ENCODE measurements around the gene BRPF3.

Gene BRPF3

DNA sequence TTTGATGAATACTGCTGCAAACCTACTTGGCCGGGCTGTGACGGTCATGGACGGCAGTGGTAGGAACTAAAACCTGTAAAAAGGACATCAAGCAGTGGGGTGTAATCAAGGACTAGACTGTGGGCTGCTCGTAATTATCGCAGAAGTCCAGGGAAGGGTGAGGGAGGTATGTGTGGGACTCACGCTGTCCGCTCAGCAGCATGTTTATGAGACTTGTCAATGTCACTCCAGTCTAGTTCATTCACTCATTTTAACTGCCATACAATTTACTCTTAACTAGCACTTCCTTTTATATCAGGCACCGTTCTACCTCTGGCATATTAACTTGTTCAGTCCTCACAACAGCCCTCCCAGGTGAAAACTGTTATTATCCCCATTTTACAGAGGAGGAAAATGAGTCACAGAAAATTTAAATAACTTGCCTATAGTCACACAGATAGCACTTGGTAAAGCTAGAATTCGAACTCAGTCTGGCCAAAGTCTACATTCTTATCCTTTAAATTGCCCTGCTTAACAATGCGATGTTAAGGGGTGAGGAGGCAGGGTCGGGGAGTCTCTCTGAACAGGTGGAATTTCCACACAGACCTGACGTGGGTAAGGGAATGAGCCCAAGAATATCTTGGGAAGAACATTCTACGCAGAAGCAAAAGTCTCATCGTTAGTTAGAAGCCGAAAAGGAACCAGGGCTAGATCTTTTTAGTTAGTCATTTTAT lies 77.4 kb downstream of the BRPF3 start:
- Histone ChIP-seq H3K36me3 (ENCODE audit: insufficient read depth, low read length) (no peaks in the 10 kb centered on the region), H3K4me1 (ENCODE audit: insufficient read depth, low read length) (no peaks in the 10 kb centered on the region), H3K9ac (ENCODE audit: low read length) (no peak overlapping the region), H3K9me3 (ENCODE audit: low read length) (no peaks in the 10 kb centered on the region), H3K27ac (ENCODE audit: low read depth, low read length) (no peak overlapping the region), H3K4me3 (ENCODE audit: low read depth in 1 of 2, low read length in 2 of 2) (no peak overlapping the region), H3K27me3 (ENCODE audit: control insufficient read depth in 1 of 2, insufficient read depth in 2 of 2, low read length in 2 of 2) (peaks cover 0 to 9% of the 10 kb centered on the region in 2 donors)

DNA sequence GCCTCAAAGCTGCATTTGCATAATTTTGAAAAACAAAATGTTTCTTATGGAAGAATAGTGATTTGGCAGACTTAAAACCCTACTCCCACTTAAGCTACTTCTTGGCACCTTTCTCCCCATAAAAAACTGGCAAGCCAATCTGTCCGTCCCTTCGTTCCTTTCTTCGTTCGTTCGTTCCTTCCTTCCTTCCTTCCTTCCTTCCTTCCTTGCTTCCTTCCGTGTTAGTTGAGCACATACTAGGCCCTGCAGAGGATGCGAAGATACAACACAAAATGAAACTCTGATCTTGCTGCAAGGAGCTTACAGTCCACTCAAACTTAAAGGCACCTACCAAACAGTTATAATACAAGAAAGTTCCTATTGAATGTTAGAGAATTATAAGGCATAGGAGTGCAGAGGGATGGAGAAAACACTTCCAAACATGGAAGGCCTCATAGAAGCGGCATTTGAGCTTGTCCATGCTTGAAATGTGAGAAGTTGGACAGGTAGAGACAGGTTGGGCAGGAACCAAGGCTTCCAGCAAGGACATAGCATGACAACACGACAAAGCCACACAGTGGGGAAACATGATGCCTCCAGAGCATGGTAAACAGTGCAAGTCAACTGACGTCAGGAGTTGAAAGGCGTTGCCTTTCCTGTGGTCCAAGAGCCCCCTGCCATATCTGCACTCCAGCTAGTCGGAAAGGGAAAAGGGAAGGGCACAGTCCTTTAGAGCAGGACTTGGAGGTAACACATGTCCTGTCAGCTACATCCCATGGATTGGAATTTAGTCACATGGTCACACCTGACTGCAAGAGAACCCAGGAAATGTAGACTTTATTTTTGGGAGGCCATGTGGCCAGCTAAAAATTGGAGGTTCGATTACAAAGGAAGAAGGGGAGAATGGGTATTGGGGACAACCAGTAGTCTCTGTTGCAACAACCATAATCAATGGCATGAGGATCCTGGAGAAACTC lies 80.3 kb downstream of the BRPF3 start:
- Histone ChIP-seq H3K4me3 (ENCODE audit: low read depth in 1 of 2, low read length in 2 of 2) (no peak overlapping the region), H3K4me1 (ENCODE audit: insufficient read depth, low read length) (no peaks in the 10 kb centered on the region), H3K9ac (ENCODE audit: low read length) (no peak overlapping the region), H3K27ac (ENCODE audit: low read depth, low read length) (no peak overlapping the region), H3K9me3 (ENCODE audit: low read length) (no peaks in the 10 kb centered on the region), H3K36me3 (ENCODE audit: insufficient read depth, low read length) (no peaks in the 10 kb centered on the region), H3K27me3 (ENCODE audit: control insufficient read depth in 1 of 2, insufficient read depth in 2 of 2, low read length in 2 of 2) (no peaks in the 10 kb centered on the region)

DNA sequence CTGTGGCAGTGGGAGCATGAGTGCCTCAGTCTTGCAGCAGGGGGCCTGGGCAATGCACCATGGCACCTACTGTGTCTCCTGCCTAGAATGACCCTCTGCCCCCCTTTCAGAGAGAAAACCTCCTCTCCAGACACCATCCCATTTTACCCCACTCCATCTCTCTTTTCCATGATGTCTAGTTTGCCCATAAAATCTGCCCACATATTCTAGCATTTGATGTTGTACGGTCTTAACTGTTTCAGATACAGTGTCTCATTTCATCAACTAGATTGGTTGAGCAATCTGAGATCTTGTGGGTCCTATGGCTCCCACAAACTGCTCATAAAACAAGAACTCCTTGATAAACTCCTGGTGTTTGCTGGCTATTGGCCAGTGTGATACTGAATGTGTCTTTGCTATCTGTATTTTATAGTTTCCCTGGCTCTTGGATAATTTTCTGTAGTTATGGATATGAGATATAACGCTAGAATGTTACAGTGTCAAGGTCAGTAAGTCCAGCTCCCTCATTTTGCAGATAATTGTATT lies 81.5 kb downstream of the BRPF3 start:
- no peaks in the 10 kb centered on the region for H3K36me3 ChIP-seq (ENCODE audit: insufficient read depth, low read length)
- H3K4me3 ChIP-seq (ENCODE audit: low read depth in 1 of 2, low read length in 2 of 2), result no peak overlapping the region
- no peak overlapping the region for H3K9ac ChIP-seq (ENCODE audit: low read length)
- no peaks in the 10 kb centered on the region for H3K9me3 ChIP-seq (ENCODE audit: low read length)
- no peaks in the 10 kb centered on the region for H3K4me1 ChIP-seq (ENCODE audit: insufficient read depth, low read length)
- H3K27ac ChIP-seq (ENCODE audit: low read depth, low read length), result no peak overlapping the region
- no peaks in the 10 kb centered on the region for H3K27me3 ChIP-seq (ENCODE audit: control insufficient read depth in 1 of 2, insufficient read depth in 2 of 2, low read length in 2 of 2)

DNA sequence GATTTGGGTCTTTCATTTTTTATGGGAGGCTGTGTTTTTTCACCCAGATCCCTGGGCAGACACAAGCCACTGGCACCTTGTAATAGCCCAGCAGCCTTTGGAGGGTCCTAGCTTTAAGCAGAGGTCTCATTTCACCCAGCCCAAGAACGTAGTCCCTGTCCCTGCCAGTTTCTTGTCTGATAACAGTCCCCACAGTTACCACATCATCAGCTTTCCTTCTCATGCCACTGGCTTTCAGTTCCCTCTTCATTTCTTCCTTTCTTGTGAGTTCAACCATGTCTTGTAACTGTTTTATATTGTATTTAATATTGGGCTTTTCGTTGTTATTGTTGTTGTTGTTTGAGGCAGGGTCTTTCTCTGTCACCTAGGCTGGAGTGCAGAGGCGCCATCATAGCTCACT lies 83.9 kb downstream of the BRPF3 start:
- no peak overlapping the region for H3K27ac ChIP-seq (ENCODE audit: low read depth, low read length)
- peaks cover under 1 to 5% of the 10 kb centered on the region in 2 donors for H3K27me3 ChIP-seq (ENCODE audit: control insufficient read depth in 1 of 2, insufficient read depth in 2 of 2, low read length in 2 of 2)
- no peak overlapping the region for H3K4me3 ChIP-seq (ENCODE audit: low read depth in 1 of 2, low read length in 2 of 2)
- no peaks in the 10 kb centered on the region for H3K36me3 ChIP-seq (ENCODE audit: insufficient read depth, low read length)
- no peaks in the 10 kb centered on the region for H3K4me1 ChIP-seq (ENCODE audit: insufficient read depth, low read length)
- H3K9me3 ChIP-seq (ENCODE audit: low read length), result no peaks in the 10 kb centered on the region
- H3K9ac ChIP-seq (ENCODE audit: low read length), result no peak overlapping the region

DNA sequence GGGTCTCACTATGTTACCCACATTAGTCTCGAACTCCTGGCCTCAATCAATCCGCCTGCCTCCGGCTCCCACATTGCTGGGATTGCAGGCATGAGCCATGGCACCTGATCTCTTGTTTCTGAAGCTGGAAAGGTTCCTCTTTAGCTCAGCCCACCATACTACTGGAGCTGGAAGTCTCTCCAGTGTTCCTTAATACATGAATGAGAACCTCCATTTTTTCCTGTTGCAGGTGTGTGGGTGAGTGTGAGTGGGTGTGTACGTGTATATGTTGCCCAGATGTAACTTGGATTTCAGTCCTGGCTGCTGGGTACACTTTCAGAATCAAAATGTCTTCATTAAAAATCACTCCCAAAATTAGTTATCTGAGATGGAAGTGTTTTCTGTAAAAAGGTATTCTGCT lies 84.4 kb downstream of the BRPF3 start:
- H3K27ac ChIP-seq (ENCODE audit: low read depth, low read length), result no peak overlapping the region
- no peaks in the 10 kb centered on the region for H3K9me3 ChIP-seq (ENCODE audit: low read length)
- H3K4me1 ChIP-seq (ENCODE audit: insufficient read depth, low read length), result no peaks in the 10 kb centered on the region
- H3K9ac ChIP-seq (ENCODE audit: low read length), result no peak overlapping the region
- no peaks in the 10 kb centered on the region for H3K36me3 ChIP-seq (ENCODE audit: insufficient read depth, low read length)
- peaks cover 5 to 6% of the 10 kb centered on the region in 2 donors for H3K27me3 ChIP-seq (ENCODE audit: control insufficient read depth in 1 of 2, insufficient read depth in 2 of 2, low read length in 2 of 2)
- no peak overlapping the region for H3K4me3 ChIP-seq (ENCODE audit: low read depth in 1 of 2, low read length in 2 of 2)
